ENCODE measurements around the gene OSBPL7.

The OSBPL7 gene

GRCh38 chr17:47847341-47848197 lies 26.0 kb upstream of the OSBPL7 start:
- no peak for FAIRE-seq

DNA sequence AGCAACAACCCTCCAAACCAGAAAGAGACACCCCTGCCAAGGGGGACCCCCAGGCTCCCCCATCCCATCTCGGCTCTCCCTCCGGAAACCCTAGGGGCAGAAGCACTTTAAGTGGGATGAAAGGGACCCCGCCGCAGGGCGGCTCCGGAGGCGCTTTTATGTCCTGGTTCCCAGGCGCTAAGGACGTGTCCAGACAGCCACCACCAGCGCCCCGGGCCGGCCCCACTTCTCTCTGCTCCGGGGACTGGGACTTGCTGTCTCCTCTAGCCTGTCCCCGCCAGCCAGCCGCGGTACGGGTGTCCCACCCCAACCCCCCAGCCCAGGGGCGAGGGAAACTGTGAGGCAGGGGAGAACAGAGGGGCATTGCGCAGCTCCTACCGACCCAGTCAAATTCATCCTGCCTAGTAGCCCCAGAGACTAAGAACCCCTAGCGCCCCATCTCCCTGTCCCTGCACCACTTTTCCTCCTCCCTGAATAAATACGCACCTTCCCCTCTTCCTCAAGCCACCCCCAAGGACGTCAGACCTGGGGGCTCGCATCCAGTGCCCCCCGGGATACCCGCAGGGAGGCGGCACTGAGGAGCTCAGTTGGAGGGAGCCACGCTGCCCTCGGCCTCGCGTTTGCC lies 25.2 kb upstream of the OSBPL7 start:
- no peak for FAIRE-seq

DNA sequence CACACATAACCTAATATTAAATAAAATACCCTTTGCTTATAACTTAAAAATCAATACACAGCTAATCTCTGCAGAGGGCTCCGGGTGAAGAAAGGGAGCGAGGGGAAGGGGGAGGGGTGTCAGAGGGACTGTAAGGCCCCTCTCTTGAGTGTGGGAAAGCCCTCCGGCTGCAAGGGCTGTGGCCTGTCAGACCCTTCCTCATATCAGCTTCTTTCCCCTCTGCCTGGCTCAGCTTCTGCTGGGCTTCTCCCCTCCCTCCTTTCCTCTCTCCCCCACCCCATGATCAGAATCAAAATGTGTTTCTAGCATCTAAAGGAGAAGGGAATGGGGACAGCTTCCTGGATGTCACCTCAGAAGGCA lies 24.1 kb upstream of the OSBPL7 start:
- FAIRE-seq, result no peak

GRCh38 chr17:47844814-47845715 lies 23.5 kb upstream of the OSBPL7 start:
- no peak for FAIRE-seq

- no peak for FAIRE-seq
Measured at GRCh38 chr17:47844227-47844626, 22.6 kb upstream of the OSBPL7 start.

GRCh38 chr17:47843391-47843730 lies 21.8 kb upstream of the OSBPL7 start:
- no peak for FAIRE-seq

DNA sequence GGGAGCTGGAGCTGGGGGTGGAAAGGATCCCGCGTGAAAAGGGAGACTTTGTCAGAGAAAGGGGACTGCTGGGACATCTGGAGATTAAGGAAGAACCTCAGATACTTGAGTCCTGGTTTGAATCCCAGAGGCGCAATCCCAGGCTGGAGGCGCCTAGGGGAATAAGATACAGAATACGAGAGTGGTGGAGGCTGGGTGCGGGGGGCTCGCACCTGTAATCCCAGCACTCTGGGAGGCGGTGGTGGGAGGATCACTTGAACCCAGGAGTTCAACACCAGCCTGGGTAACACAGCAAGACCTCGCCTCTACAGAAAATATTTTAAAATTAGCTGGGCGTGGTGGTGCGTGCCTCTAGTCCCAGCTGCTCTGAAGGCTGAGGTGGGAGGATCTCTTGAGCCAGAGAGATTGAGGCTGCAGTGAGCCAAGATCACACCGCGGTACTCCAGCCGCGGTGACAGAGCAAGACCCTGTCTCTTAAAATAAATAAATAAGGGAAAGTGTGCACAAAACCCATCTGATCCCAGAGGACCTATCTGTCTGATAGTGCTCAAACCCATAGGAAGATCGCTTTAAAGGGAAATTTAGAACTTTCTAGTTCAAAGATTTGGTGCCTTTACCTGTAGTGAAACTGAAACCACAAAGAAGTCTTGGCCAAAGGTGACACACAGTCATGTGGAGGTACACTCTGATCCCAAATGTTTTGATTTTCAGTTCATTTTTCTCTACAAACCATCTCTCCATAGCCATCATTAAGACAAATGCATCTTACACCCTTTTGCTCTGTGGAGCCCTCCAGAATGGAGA lies 20.1 kb upstream of the OSBPL7 start:
- no peak for FAIRE-seq

- no peak for FAIRE-seq
Measured at GRCh38 chr17:47840742-47841487, 19.3 kb upstream of the OSBPL7 start, which contains the start of gene SCRN2. Gene SCRN2, minus strand, starts transcription at chr17:47841273. Its CDS starts 430 bp downstream, at chr17:47840843.

GRCh38 chr17:47840001-47840741 lies 18.6 kb upstream of the OSBPL7 start:
- FAIRE-seq, result no peak

DNA sequence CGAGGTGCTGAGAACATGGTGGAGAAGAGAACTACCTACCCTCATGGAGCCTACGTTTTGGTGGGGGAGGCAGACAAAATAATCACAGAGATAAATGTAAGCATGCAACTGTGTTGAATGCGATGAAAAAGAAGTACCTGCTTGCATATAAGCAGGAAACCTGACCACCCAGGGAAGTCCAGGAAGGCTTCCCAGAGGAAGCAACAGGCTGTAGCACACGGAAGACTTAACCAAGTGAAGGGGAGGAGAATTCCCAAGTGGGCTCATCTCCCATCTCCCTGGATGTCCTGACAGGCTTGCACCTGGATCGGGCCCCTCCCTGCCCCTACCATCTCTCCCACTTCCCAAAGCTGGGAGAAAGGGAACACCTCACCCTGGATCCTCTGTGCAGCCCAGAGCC lies 17.5 kb upstream of the OSBPL7 start:
- FAIRE-seq, result no peak

DNA sequence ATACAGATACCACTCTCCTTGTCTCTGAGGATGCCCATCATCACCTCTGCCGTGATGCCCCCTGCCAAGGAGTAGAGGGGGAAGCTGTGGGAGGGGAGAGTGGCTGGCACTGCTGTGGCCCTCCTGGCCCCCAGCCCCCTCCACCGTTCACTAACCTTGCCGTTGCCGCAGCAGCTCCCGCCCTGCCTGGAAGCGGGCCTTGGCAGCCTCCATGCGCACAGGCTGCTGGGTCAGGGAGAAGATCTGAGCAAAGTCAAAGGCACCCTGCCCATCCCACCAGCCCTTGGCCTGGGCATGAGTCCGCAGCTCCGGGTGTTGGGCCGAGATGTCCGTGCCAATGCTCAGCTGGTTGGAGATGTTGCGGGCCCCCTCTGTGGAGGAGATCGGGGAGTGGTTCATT lies 17.0 kb upstream of the OSBPL7 start:
- FAIRE-seq, result no peak

- no peak for FAIRE-seq
Measured at GRCh38 chr17:47837401-47838039, 15.9 kb upstream of the OSBPL7 start.

DNA sequence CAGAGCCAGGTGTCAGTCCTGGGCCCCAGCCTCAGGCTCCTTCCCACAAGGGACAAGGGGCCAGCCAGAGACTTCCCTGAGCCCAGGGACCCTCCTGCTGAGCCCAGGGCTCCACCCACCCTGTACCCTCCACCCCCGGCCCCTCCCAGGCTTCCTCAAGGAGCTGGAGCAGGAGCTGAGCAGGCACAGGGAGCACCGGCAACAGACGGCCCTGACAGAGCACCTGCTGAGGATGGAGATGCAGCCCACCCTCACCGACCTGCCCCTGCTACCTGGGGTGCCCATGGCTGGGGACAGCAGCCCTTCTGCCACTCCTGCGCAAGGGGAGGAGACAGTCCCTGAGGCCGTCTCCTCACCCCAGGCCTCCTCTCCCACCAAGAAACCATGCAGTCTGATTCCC lies 15.0 kb upstream of the OSBPL7 start:
- no peak for FAIRE-seq

DNA sequence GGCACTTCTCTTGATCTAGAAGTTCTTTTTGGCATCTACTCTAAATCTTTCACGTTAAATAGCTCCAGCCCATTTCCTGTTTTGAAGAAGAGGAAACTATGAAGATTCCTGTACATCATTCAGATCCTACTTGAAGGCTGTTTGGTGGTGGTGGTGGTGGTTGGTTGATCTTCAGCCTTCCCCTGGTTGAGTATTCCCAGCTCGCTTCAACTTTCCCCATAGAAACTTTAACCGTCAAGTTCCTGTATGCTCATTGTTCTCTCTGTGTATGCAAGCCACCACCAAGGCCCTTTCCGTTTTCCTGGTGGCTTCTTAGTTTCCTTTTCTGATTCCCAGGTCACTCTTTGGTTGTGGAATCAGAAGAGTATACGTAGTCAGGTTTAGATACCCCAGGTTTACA lies 13.2 kb upstream of the OSBPL7 start:
- no peak for FAIRE-seq

DNA sequence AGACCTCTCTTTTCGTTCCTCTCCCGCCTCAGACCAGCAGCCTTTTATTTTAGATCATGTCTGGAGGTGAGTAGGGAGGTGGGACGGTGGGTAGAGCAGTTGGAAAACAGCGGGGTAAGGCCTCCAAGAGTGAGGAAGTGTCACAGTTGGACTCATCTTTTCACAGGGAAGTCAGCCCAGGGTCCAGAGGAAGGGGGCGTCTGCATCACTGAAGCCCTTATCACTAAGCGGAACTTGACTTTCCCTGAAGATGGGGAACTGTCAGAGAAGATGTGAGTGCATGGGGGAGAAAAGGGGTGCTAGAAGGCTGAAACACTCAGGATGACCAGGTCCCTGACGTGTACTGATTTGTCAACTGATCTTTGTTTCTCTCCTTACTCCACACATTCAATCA lies 10.3 kb upstream of the OSBPL7 start:
- FAIRE-seq, result no peak

- FAIRE-seq, result no peak
Measured at GRCh38 chr17:47831003-47831933, 9.7 kb upstream of the OSBPL7 start, which contains the start of the genes LRRC46 and MRPL10. Gene LRRC46, plus strand, starts transcription at chr17:47831670. Its CDS starts 320 bp downstream, at chr17:47831990. Gene MRPL10, minus strand, starts transcription at chr17:47831541. Its CDS starts 30 bp downstream, at chr17:47831511.

DNA sequence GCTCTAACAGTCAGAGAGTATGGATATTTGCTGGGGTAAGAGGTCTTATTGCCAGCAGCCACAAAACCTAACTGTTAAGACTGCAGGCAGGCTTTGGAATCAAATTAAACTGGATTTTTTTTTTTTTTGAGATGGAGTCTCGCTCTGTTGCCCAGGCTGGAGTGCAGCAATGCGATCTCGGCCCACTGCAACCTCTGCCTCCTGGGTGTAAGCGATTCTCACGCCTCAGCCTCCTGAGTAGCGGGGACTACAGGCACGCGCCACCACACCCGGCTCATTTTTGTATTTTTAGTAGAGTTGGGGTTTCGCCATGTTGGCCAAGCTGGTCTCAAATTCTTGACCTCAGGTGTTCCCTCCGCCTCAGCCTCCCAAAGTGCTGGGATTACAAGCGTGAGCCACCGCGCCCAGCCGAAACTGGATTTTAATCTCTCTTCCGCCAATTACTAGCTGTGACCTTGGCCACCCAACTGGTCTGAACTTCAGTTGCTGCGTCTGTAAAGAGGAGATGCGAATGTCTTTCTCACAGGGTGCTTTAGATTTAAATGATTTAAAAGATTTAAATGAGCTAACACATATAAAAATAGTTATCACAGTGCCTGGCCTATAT lies 8.9 kb upstream of the OSBPL7 start:
- no peak for FAIRE-seq

- no peak for FAIRE-seq
Measured at GRCh38 chr17:47829870-47830269, 8.3 kb upstream of the OSBPL7 start.

- FAIRE-seq, result no peak
Measured at GRCh38 chr17:47823519-47823918, 1.9 kb upstream of the OSBPL7 start.
